HL-60 (cell line): ENCODE data around the gene CBX5.

Source experiments
- DNase-seq, 2 experiments: peaks; one replicate each; pipeline ENCODE4 v3.0.0-alpha.2; 2010 to 2020; ENCODE audit warnings: low read depth in 1 of 2, low spot score in 1 of 2
- H3K27ac ChIP-seq: fragments of 250-450 bp; sonication (Bioruptor Pico); replicated peaks from 2 replicates; pipeline ENCODE4 v1.5.1; 2020; ENCODE audit warnings: mild to moderate bottlenecking, moderate library complexity
- H3K27me3 ChIP-seq: fragments of 250-450 bp; sonication (Bioruptor Pico); 2 replicates; pipeline ENCODE4 v1.5.1; 2021; ENCODE audit warnings: mild to moderate bottlenecking, moderate library complexity; ENCODE audit not compliant: insufficient read depth, poor library complexity, severe bottlenecking
- H3K4me3 ChIP-seq: replicated peaks from 2 replicates; pipeline ENCODE4 v1.5.1; 2011; ENCODE audit warnings: mild to moderate bottlenecking, control low read depth, low read length; ENCODE audit not compliant: insufficient read depth
- GABPA ChIP-seq: IDR thresholded peaks from 2 replicates; pipeline ENCODE4 v1.6.1; 2012; ENCODE audit warnings: low read depth
- POLR2AphosphoS5 ChIP-seq: IDR thresholded peaks from 2 replicates; pipeline ENCODE4 v1.6.1; 2012; ENCODE audit warnings: low read depth
- REST ChIP-seq: IDR thresholded peaks from 2 replicates; pipeline ENCODE4 v1.6.1; 2012; ENCODE audit warnings: low read depth; ENCODE audit not compliant: insufficient replicate concordance
- SPI1 ChIP-seq: IDR thresholded peaks from 2 replicates; pipeline ENCODE4 v1.6.1; 2012; ENCODE audit warnings: low read depth, mild to moderate bottlenecking, borderline replicate concordance
- TF ChIP-seq, protein P1 (sequence below): IDR thresholded peaks from one replicate; pipeline ENCODE4 v1.5.1; 2011; ENCODE audit warnings: low read length, control low read depth, inconsistent platforms; ENCODE audit not compliant: insufficient read depth

Gene CBX5

DNA sequence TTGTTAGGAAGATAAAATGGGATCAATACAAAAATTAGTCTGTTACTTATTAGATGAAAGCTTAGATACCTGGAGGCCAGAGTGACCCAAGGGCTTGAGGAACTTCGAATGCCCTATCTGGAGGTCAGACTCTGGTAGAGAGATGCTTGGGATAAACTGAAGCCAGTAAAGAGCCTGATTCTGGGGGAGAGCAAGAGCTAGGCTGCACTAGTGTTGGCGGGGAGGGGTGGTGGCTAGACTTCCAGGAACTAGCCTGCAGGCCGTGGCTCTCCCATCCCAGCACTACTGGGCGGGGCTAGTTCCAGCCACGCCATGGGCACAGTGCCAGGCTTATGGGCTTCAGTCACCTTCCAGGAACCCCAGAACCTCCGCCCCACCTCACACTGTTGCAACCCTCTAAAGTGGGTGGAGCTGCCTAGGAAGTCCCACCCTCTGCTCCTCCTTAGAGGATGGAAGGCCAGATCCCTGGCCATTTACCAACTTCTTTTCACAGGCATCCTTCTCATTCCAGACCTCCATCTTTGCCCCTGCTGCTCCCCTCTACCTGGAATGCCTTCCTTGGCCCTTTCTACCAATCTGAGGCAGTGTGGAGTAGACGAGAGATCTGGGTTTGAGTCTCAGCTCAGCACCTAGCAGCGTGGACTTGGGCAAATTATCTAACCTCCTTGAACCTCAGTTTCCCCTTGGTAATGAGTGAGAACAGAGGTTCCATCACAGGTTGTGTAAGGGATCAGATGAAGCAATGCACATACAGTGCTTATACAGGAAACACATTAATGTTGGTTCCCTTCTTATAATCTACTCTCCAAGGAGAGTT lies 27.2 kb upstream of the CBX5 start:
- H3K4me3 ChIP-seq = no peak overlapping the region; the same call in 1 of the 2 replicates
- no peaks in the 10 kb centered on the region for H3K27me3 ChIP-seq
- H3K27ac ChIP-seq = peak overlapping the region; percentile 91
- DNase-seq = peak; percentile 99 to 100
- TF ChIP-seq REST (no peak), GABPA (no peak), SPI1 (peak; percentile 14; the same call in 1 of the 2 replicates), POLR2AphosphoS5 (peak; percentile 71)
- TF ChIP-seq, protein P1, sequence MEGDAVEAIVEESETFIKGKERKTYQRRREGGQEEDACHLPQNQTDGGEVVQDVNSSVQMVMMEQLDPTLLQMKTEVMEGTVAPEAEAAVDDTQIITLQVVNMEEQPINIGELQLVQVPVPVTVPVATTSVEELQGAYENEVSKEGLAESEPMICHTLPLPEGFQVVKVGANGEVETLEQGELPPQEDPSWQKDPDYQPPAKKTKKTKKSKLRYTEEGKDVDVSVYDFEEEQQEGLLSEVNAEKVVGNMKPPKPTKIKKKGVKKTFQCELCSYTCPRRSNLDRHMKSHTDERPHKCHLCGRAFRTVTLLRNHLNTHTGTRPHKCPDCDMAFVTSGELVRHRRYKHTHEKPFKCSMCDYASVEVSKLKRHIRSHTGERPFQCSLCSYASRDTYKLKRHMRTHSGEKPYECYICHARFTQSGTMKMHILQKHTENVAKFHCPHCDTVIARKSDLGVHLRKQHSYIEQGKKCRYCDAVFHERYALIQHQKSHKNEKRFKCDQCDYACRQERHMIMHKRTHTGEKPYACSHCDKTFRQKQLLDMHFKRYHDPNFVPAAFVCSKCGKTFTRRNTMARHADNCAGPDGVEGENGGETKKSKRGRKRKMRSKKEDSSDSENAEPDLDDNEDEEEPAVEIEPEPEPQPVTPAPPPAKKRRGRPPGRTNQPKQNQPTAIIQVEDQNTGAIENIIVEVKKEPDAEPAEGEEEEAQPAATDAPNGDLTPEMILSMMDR = no peak

- peak overlapping the region; percentile 91 for H3K27ac ChIP-seq
- H3K4me3 ChIP-seq = no peak overlapping the region; the same call in 1 of the 2 replicates
- peak; percentile 100 for DNase-seq
- no peaks in the 10 kb centered on the region for H3K27me3 ChIP-seq
- TF ChIP-seq POLR2AphosphoS5 (peak; percentile 99), GABPA (0 out of 2 replicates have a peak, but pooled peaks have one; percentile 36), REST (peak; percentile 43), SPI1 (peak; percentile 71; the same call in 1 of the 2 replicates)
- TF ChIP-seq, protein P1 = no peak
Observed at GRCh38 chr12:54304187-54304810, 24.4 kb upstream of the CBX5 start.

GRCh38 chr12:54303640-54304039 lies 23.7 kb upstream of the CBX5 start:
- Histone ChIP-seq H3K4me3 (no peak overlapping the region), H3K27me3 (no peaks in the 10 kb centered on the region), H3K27ac (peak overlapping the region; percentile 91)
- no peak for TF ChIP-seq POLR2AphosphoS5
- TF ChIP-seq, protein P1 = no peak
- no peak for TF ChIP-seq GABPA
- no peak for TF ChIP-seq SPI1
- no peak for TF ChIP-seq REST
- DNase-seq = no peak
